Measurements from ENCODE around the gene GNG14. TPM values are rescaled to one million over a fixed set of nuclear protein-coding genes. Genes with fewer than 3 reads are reported as not detected.
"Not testable (repeated sequence)": the region's sequence is repeated elsewhere in the genome, so short reads cannot be mapped to it uniquely, and the experiment has no call there.

The GNG14 gene
- total RNA-seq: not detected
- long read RNA-seq: 0 reads

- DNase-seq (ENCODE audit: low spot score): no peak
These were observed at the start of gene GNG14 for GRCh38 chr19:12687496-12688196. TSS of gene GNG14 (plus strand) at chr19:12687998. CDS start at chr19:12688049, 51 bp downstream.

GRCh38 chr19:12638611-12639182 lies 49.1 kb upstream of the GNG14 start:
- no peak for DNase-seq (ENCODE audit: low spot score)

- DNase-seq (ENCODE audit: low spot score): peak; percentile 92
These were observed 47.7 kb upstream of the GNG14 start for GRCh38 chr19:12639901-12640613.

- DNase-seq (ENCODE audit: low spot score): no peak
These were observed 46.3 kb upstream of the GNG14 start for GRCh38 chr19:12641456-12641855.

GRCh38 chr19:12642506-12642905 lies 45.3 kb upstream of the GNG14 start:
- DNase-seq (ENCODE audit: low spot score): no peak

- not testable (repeated sequence) for DNase-seq (ENCODE audit: low spot score)
These were observed 44.1 kb upstream of the GNG14 start for GRCh38 chr19:12643716-12644115.

GRCh38 chr19:12646551-12646950 lies 41.2 kb upstream of the GNG14 start:
- DNase-seq (ENCODE audit: low spot score): no peak

- DNase-seq (ENCODE audit: low spot score): no peak
These were observed 40.8 kb upstream of the GNG14 start for GRCh38 chr19:12647047-12647446.

- DNase-seq (ENCODE audit: low spot score): no peak
These were observed 40.2 kb upstream of the GNG14 start for GRCh38 chr19:12647490-12648071.

GRCh38 chr19:12648088-12648487 lies 39.7 kb upstream of the GNG14 start:
- DNase-seq (ENCODE audit: low spot score): no peak

GRCh38 chr19:12649941-12650340 lies 37.9 kb upstream of the GNG14 start:
- DNase-seq (ENCODE audit: low spot score): no peak

GRCh38 chr19:12652219-12652618 lies 35.6 kb upstream of the GNG14 start:
- no peak for DNase-seq (ENCODE audit: low spot score)

- DNase-seq (ENCODE audit: low spot score): no peak
These were observed 32.3 kb upstream of the GNG14 start for GRCh38 chr19:12655546-12655945.

GRCh38 chr19:12656899-12657571 lies 30.8 kb upstream of the GNG14 start:
- no peak for DNase-seq (ENCODE audit: low spot score)

GRCh38 chr19:12657966-12658365 lies 29.8 kb upstream of the GNG14 start:
- DNase-seq (ENCODE audit: low spot score): no peak

- no peak for DNase-seq (ENCODE audit: low spot score)
These were observed 26.8 kb upstream of the GNG14 start for GRCh38 chr19:12660980-12661379.

- DNase-seq (ENCODE audit: low spot score): no peak
These were observed 23.2 kb upstream of the GNG14 start for GRCh38 chr19:12664406-12665280.

GRCh38 chr19:12665281-12665573 lies 22.6 kb upstream of the GNG14 start:
- DNase-seq (ENCODE audit: low spot score): no peak

GRCh38 chr19:12665671-12666264 lies 22.0 kb upstream of the GNG14 start:
- no peak for DNase-seq (ENCODE audit: low spot score)

Measured in mesenteric fat pad (tissue), 1 donor.